HG02970 (cell line): Measurements from ENCODE around the gene HMOX2.

ENCODE experiments used
- ATAC-seq: cut with Tn5 transposase; IDR thresholded peaks from one replicate; pipeline ENCODE4 v1.9.1; 2021; ENCODE audit warnings: mild to moderate bottlenecking, moderate library complexity, moderate number of reproducible peaks; ENCODE audit not compliant: unreplicated experiment, low FRiP score

HMOX2 gene

GRCh38 chr16:4463522-4464163, 12.6 kb upstream of the HMOX2 start:
- ATAC-seq = no peak

- ATAC-seq = no peak
These were observed 10.0 kb upstream of the HMOX2 start for GRCh38 chr16:4465977-4466779.

DNA sequence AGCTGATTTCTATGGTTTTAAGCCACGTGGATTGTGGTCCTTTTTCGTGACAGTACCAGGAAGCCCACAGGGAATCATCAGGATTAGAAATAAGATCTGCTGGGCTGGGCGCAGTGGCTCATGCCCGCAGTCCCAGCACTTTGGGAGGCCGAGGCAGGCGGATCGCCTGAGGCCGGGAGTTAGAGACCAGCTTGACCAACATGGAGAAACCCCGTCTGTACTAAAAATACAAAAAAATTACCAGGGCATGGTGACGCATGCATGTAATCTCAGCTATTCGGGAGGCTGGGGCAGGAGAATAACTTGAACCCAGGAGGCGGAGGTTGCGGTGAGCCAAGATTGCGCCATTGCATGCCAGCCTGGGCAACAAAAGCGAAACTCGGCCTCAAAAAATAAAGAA, 8.3 kb upstream of the HMOX2 start:
- ATAC-seq = no peak

- ATAC-seq = no peak
These were observed 7.2 kb upstream of the HMOX2 start for GRCh38 chr16:4468972-4469371.

- no peak for ATAC-seq
These were observed 4.3 kb upstream of the HMOX2 start for GRCh38 chr16:4471869-4472268.

- ATAC-seq = no peak
These were observed 3.3 kb upstream of the HMOX2 start for GRCh38 chr16:4472880-4473279.

DNA sequence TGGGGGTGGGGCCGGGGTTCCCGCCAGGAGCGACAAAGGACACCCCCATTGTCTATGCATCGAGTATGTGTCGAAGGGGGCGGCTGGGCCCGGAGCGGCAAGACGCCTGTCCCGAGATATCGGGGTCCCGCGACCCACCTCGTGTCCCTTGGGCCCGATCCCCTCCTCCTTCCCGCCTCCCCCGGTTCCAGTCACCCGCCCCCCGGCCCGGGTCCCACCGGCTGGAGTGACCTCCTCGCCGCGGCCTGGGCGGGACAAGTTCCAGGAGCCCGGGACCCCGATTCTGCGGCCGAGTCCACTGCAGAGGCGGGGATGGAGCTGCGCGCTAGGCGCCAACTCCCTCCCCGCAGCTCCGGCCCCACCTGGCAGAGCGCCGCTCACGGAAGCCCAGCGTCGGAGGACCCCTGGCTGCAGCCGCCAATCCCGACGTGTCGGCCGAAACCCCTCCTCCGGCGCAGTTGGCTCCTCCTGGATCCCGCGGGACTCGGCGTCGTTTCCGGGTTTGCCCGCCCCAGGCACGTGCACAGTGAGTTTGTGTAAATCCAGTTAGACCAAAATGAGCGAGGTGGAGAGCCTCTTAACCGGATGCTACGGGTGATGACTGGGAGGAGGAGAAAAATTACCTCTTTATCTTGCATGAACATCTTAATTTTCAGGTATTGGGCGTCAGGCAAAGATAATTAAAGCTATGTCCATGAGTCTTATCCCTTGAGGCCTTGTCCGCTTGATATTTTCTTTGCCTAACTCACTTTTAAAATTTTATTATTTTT, 1.8 kb upstream of the HMOX2 start, which contains the start of gene NMRAL1:
TSS of gene NMRAL1 (minus strand) at position 434 of the 770 bp plus-strand sequence. CDS start 493 bp downstream, outside the sequence.
- no peak for ATAC-seq

- ATAC-seq = no peak
These were observed 1.8 kb downstream of the HMOX2 start for GRCh38 chr16:4477966-4478365.

DNA sequence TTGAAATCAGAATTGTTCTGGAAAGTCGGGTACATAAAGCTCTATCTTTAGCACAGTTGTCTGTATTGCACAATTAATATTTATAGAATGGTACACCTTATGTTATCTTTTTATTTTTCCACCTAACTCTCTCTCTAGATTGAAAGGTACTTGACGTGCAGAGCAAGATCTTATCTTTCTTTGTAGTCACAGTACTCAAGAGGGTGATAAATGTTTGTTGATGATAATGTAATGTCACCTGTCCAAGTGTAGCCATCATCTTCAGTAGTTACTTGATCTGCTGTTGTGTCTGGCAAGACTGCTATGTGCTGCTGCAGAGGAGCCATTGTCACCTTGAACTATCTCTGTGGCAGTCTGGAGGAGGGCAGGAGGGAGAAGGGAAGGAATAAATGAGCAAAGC, 5.3 kb downstream of the HMOX2 start:
- no peak for ATAC-seq

DNA sequence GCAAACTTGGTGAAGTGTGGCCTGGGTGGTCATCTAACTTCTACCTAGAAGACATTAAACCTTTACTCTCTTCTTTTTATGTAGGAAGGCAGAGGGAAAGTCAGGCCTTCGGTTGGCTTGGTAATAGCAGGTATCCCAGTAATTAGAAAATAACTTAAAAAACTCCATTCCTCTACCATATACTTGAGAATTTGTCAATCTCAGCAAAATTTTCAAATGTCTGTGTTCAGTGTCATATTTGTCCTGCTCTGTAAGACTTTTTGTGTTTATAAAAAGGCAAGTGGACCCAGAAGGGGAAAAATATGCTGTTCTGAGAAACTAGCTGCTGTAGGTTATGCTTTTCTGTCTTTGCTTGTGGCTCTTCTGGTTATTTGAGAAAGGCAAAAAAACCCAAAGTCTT, 5.8 kb downstream of the HMOX2 start:
- no peak for ATAC-seq

DNA sequence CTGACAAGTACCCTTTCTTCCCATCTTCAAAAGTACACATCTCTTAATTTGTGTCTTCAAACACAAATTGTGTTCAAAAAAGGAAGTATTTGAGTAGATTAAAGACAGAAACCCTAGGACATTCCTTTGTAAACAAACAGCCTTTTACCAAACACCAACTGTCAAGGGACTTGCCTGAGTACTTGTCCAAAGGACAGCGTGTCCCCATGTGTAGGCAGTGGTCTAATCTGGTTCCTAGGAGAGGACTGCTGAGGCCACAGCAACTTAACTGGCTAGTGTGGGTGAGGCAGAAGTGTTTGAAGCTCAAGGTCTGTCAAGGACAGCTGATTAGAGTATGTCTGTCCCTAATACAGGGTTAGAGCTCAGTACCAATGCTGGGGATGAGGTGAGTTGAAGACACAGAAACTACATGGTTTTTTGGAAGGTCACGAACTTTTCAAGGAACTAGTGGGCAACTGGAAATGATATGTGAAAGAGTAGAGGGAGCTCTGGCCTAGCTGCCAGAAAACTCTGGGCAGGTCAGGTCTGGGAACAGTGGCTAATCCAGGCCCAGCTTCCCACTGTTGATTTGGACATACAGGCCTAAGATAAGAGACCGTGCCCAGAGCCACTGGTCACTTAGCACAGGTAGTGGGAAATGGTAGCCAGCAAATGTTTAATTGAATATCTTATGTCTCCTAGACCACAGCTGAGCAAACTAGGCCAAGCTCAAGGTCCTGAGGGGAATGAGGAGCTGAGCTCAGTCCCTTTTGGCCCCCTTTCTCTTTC, 10.1 kb downstream of the HMOX2 start:
- ATAC-seq = no peak

- no peak for ATAC-seq
These were observed 11.8 kb downstream of the HMOX2 start for GRCh38 chr16:4487955-4488498.

DNA sequence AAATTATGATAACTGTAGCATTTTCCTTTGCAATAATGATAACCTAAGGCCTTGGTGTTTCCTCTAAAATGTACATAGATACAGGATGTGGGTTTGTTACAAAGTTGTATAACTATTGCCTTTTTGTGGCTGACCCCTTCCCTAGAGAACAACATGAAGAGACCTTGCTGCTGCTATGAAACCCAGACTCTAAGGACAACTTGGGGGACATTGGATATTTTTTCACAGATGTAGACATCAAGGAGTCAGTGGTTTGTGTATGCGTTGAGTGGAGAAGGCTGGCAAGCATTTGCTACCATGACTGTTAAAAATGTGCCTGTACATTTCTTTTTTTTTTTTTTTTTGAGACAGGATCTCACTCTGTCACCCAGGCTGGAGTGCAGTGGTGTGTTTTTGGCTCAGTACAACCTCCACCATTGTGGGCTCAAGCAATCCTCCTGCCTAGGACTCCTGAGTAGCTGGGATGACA, 12.3 kb downstream of the HMOX2 start:
- ATAC-seq = no peak

DNA sequence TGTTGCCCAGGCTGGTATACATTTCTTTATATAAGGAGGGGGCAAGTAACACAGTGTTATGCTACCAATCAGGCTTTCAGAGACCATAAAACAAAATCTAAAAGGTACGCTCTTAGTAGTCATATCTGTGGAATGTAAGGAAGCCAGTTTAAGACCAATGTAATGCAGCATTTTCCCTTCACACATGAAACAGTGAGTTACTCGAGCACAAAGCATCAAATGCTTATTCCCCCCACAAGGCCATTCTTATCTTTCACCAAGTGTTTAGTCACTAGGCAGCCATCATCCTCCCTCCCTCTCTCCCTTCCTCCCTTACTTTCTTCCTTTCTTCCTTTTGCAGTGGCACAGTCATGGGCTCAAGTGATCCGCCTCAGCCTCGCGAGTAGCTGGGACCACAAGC, 12.8 kb downstream of the HMOX2 start:
- no peak for ATAC-seq

DNA sequence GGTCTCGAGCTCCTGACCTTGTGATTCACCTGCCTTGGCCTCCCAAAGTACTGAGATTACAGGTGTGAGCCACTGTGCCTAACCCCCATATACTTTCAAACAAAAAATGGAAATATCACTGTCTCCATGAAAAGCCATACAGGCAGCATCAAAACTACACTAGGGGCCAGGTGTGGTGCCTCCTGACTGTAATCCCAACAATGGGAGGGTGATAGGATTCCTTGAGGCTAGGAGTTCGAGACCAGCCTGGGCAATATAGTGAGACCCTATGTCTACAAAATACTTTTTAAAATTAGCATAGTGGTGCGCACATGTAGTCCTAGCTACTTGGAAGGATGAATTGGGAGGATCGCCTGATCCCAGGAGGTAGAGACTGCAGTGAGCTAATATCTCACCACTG, 15.7 kb downstream of the HMOX2 start:
- ATAC-seq = no peak

DNA sequence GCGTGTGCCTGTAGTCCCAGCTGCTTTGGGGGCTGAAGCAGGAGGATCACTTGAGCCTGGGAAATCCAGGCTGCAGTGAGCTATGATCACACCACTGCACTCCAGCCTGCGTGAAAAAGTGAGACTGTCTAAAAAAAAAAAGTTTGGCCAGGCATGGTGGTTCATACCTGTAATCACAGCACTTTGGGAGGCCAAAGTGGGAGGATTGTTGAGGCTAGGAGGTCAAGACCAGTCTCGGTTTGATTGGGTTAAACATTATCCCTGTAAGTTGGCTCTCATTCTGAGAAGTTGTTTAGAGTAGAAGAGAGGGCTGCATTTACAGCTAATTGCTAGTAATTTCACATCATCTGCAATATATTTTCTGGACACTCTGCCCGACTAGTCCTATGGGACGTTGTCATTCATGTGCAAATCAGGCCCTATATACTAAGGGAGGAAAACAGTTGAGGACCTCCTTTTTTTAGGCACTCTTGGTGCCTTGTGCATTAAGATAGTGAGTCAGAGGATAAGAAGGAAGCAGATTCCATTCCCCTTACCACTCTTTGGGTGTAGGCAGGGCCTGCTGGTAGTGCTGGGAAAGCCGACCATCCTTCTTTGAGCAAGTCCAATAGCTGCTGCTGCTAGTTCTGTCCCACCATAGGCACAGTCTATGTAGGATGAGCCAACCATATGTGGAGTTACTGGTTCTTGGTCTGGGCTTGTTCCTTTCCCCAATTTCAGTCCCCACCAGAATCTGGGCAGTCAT, 18.7 kb downstream of the HMOX2 start:
- ATAC-seq = no peak

DNA sequence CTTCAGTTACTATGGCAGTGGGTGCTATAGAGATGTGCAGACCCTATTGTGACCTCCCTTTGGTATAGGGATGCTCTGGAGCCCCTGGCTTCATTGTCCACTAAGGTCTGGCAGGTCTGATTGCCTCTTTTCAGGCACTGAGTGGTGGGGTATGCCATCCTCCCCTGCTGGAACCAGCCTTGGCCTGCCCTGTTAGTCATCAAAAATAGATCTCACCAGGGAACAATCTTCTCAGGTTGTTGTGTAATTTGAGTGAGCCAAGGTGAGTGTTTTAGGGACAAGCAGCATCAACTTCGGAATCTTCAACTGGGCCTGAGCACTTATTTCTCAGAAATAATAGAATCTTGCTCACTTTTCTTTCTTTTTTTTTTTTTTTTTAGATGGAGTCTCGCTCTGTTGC, 19.6 kb downstream of the HMOX2 start:
- no peak for ATAC-seq

DNA sequence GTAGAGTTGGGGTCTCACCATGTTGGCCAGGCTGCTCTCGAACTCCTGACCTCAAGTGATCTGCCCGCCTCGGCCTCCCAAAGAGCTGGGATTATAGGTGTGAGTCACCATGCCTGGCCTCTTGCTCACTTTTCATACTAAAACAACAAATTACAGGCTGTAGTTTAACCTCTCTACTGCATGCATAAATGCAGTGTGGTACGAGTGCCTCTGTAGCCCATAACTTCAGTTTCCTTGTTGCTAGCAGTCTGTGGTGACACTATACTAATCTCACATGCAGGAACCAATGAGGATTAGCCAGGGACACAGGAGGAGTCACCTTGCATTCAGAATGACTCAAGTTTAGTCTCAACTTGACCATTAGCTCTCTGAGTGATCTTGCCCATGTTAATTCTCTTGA, 20.1 kb downstream of the HMOX2 start:
- ATAC-seq = no peak

DNA sequence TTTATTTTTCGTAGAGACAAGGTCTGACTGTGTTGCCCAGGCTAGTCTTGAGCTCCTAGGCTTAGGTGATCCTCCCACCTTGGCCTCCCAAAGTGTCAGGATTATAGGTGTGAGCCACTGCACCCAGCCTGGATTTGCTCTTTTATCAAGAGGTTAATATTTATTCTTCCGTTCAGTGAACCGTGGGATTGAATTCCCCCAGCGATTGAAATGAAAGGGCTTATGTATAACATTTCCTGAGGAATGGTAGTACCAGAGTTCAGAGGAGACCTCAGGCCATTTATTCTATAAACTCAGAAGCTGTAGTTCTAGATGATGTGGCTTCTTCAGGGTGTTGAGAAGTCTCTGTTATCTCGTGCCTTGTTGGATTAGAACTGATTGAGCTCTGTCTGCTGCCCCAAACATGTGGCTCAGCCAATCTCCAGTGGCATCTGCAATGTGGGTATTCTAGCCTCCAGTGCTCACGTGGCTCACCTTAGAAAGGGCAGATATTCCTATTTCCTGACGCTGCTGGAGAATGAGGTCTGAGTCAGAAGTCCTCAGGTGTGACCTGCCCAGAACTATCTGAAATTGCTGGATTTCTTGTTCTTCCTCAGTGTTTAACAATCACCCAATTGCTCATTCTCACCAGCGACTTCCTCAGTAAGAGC, 22.5 kb downstream of the HMOX2 start:
- ATAC-seq = no peak
